Right lobe of liver (tissue), 4 donors: ENCODE data around the gene STK10.

Experiments used
- POLR2A ChIP-seq: fragments of 450-650 bp; IDR thresholded peaks from one replicate; pipeline ENCODE4 v1.6.1; 2017; ENCODE audit warnings: antibody characterized with exemption, mild to moderate bottlenecking
- TF ChIP-seq, protein P1 (sequence below), 4 donors: fragments of 200-600 bp in 3 of 4; fragments of 450-650 bp in 1 of 4; IDR thresholded peaks; one replicate each; pipeline versions ENCODE4 v1.5.1 to v1.8.0; 2016 to 2022; ENCODE audit warnings: antibody characterized with exemption in 4 of 4, mild to moderate bottlenecking in 2 of 4
- donor health status: DM: no; HTN: no; CAD: no.
- donor health status: DM: no; HTN: no; CAD: no.
- donor health status: DM: no; HTN: yes; CAD: no.

DNA sequence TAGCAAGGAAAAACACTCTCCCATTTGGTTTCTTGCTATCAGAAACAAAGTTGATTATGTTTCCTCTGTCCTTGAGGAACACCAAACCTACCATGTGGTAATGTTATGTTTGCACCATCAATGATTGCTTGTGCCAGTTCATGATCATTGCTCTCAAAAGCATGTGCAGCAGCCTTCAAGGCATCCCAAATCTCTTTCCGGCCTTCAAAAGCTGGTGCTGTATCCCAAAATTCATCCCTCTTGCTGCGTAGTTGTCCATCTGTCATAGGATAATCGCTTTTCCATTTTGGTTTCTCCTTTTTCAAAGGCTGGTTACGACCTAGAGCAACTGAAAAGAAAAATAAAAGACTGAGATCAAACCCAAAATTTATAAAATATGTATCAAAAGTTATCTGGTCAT lies 46.0 kb upstream of the STK10 start:
- TF ChIP-seq, protein P1, sequence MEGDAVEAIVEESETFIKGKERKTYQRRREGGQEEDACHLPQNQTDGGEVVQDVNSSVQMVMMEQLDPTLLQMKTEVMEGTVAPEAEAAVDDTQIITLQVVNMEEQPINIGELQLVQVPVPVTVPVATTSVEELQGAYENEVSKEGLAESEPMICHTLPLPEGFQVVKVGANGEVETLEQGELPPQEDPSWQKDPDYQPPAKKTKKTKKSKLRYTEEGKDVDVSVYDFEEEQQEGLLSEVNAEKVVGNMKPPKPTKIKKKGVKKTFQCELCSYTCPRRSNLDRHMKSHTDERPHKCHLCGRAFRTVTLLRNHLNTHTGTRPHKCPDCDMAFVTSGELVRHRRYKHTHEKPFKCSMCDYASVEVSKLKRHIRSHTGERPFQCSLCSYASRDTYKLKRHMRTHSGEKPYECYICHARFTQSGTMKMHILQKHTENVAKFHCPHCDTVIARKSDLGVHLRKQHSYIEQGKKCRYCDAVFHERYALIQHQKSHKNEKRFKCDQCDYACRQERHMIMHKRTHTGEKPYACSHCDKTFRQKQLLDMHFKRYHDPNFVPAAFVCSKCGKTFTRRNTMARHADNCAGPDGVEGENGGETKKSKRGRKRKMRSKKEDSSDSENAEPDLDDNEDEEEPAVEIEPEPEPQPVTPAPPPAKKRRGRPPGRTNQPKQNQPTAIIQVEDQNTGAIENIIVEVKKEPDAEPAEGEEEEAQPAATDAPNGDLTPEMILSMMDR (IDR thresholded peaks at IDR 0.05): no peak
- no peak for TF ChIP-seq POLR2A
